SK-N-SH treated with all-trans-retinoic acid at 6 μM for 48 hours (cell line): ENCODE data around the gene PPP2R5B.

Experiments used
- ATAC-seq: fragments of 200-7000 bp; cut with Tn5 transposase; 3 replicates; pipeline ENCODE4 v1.9.1; 2020; ENCODE audit warnings: mild to moderate bottlenecking, moderate library complexity
- ARNTL ChIP-seq: fragments of 450-650 bp; formaldehyde crosslinking; IDR thresholded peaks from 2 replicates; pipeline ENCODE4 v1.5.0; 2020; ENCODE audit warnings: low read depth, mild to moderate bottlenecking, moderate library complexity, borderline replicate concordance
- CSDC2 ChIP-seq: fragments of 250-450 bp; sonication (Bioruptor Pico); IDR thresholded peaks from 2 replicates; pipeline ENCODE4 v1.5.0; 2020; ENCODE audit warnings: mild to moderate bottlenecking, moderate library complexity
- ESRRG ChIP-seq: fragments of 250-450 bp; sonication (Bioruptor Pico); IDR thresholded peaks from 2 replicates; pipeline ENCODE4 v1.6.1; 2021; ENCODE audit warnings: mild to moderate bottlenecking
- GLIS3 ChIP-seq: fragments of 250-450 bp; sonication (Bioruptor Pico); IDR thresholded peaks from 2 replicates; pipeline ENCODE4 v1.5.0; 2020; ENCODE audit warnings: mild to moderate bottlenecking, moderate library complexity
- ISL1 ChIP-seq: fragments of 250-450 bp; sonication (Bioruptor Pico); IDR thresholded peaks from 2 replicates; pipeline ENCODE4 v2.1.2; 2022; ENCODE audit warnings: mild to moderate bottlenecking, moderate library complexity
- OSR1 ChIP-seq: fragments of 250-450 bp; sonication (Bioruptor Pico); IDR thresholded peaks from 2 replicates; pipeline ENCODE4 v1.8.0; 2022; ENCODE audit warnings: moderate library complexity, mild to moderate bottlenecking, inconsistent platforms
- PPARA ChIP-seq: fragments of 250-450 bp; sonication (Bioruptor Pico); IDR thresholded peaks from 2 replicates; pipeline ENCODE4 v1.5.0; 2020; ENCODE audit warnings: mild to moderate bottlenecking, borderline replicate concordance
- TCF4 ChIP-seq: fragments of 250-450 bp; sonication (Bioruptor Pico); IDR thresholded peaks from 2 replicates; pipeline ENCODE4 v1.8.0; 2021; ENCODE audit warnings: mild to moderate bottlenecking, moderate library complexity, borderline replicate concordance
- TOX ChIP-seq: fragments of 250-450 bp; sonication (Bioruptor Pico); IDR thresholded peaks from 2 replicates; pipeline ENCODE4 v1.8.0; 2021; ENCODE audit warnings: mild to moderate bottlenecking, moderate library complexity, borderline replicate concordance
- ZC3H10 ChIP-seq: fragments of 250-450 bp; sonication (Bioruptor Pico); IDR thresholded peaks from 2 replicates; pipeline ENCODE4 v1.5.1; 2021; ENCODE audit warnings: mild to moderate bottlenecking, moderate library complexity
- ZFP3 ChIP-seq: fragments of 250-450 bp; sonication (Bioruptor Pico); IDR thresholded peaks from 2 replicates; pipeline ENCODE4 v1.5.0; 2020; ENCODE audit warnings: mild to moderate bottlenecking, moderate library complexity
- ZFP30 ChIP-seq: fragments of 450-650 bp; formaldehyde crosslinking; IDR thresholded peaks from 2 replicates; pipeline ENCODE4 v1.5.0; 2022; ENCODE audit warnings: mild to moderate bottlenecking, moderate library complexity
- ZNF8 ChIP-seq: fragments of 450-650 bp; formaldehyde crosslinking; IDR thresholded peaks from 2 replicates; pipeline ENCODE4 v1.5.0; 2020; ENCODE audit warnings: mild to moderate bottlenecking, moderate library complexity
- TF ChIP-seq, protein P1 (sequence below): fragments of 250-450 bp; sonication (Bioruptor Pico); IDR thresholded peaks from 2 replicates; pipeline ENCODE4 v1.8.0; 2020; ENCODE audit warnings: mild to moderate bottlenecking, moderate library complexity, borderline replicate concordance
- TF ChIP-seq, protein P2 (sequence below): fragments of 250-450 bp; sonication (Bioruptor Pico); IDR thresholded peaks from 2 replicates; pipeline ENCODE4 v1.5.0; 2020; ENCODE audit warnings: mild to moderate bottlenecking, moderate library complexity
- TF ChIP-seq, protein P3 (sequence below): fragments of 250-450 bp; sonication (Bioruptor Pico); IDR thresholded peaks from 2 replicates; pipeline ENCODE4 v1.5.1; 2021; ENCODE audit warnings: mild to moderate bottlenecking, moderate library complexity
- TF ChIP-seq, protein P4 (sequence below): fragments of 250-450 bp; sonication (Bioruptor Pico); IDR thresholded peaks from 2 replicates; pipeline ENCODE4 v1.5.1; 2020; ENCODE audit warnings: low read depth, mild to moderate bottlenecking, moderate library complexity

PPP2R5B gene

DNA sequence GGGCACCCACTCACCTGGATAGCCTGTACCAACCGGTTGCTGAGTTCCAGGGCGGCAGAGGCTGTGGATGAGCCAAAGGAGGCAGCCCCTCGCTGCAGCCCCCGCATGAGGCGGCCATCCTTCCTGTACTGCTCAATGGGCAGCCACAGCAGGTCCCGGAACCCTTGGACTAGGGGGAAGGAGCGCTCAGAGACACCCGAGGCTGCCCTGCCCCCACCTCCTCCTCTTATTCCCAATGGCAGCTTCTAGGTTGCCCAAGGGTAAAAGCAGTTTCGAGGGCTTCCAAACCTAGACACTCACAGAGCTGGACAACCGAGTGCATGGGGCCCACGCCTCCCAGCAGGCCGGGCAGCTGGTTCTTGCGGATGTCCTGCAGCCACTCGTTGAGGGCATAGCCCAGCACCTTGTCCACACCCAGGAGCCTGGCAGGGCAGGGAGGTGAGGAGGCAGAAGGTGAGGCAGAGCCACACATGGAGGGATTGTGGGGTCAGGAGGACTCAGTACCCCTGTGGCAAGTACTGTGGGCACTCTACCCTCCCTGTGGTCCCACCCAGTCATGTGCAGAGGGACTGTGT lies 28.0 kb upstream of the PPP2R5B start:
- TF ChIP-seq, protein P1, sequence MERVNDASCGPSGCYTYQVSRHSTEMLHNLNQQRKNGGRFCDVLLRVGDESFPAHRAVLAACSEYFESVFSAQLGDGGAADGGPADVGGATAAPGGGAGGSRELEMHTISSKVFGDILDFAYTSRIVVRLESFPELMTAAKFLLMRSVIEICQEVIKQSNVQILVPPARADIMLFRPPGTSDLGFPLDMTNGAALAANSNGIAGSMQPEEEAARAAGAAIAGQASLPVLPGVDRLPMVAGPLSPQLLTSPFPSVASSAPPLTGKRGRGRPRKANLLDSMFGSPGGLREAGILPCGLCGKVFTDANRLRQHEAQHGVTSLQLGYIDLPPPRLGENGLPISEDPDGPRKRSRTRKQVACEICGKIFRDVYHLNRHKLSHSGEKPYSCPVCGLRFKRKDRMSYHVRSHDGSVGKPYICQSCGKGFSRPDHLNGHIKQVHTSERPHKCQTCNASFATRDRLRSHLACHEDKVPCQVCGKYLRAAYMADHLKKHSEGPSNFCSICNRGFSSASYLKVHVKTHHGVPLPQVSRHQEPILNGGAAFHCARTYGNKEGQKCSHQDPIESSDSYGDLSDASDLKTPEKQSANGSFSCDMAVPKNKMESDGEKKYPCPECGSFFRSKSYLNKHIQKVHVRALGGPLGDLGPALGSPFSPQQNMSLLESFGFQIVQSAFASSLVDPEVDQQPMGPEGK = no peak
- TF ChIP-seq, protein P2, sequence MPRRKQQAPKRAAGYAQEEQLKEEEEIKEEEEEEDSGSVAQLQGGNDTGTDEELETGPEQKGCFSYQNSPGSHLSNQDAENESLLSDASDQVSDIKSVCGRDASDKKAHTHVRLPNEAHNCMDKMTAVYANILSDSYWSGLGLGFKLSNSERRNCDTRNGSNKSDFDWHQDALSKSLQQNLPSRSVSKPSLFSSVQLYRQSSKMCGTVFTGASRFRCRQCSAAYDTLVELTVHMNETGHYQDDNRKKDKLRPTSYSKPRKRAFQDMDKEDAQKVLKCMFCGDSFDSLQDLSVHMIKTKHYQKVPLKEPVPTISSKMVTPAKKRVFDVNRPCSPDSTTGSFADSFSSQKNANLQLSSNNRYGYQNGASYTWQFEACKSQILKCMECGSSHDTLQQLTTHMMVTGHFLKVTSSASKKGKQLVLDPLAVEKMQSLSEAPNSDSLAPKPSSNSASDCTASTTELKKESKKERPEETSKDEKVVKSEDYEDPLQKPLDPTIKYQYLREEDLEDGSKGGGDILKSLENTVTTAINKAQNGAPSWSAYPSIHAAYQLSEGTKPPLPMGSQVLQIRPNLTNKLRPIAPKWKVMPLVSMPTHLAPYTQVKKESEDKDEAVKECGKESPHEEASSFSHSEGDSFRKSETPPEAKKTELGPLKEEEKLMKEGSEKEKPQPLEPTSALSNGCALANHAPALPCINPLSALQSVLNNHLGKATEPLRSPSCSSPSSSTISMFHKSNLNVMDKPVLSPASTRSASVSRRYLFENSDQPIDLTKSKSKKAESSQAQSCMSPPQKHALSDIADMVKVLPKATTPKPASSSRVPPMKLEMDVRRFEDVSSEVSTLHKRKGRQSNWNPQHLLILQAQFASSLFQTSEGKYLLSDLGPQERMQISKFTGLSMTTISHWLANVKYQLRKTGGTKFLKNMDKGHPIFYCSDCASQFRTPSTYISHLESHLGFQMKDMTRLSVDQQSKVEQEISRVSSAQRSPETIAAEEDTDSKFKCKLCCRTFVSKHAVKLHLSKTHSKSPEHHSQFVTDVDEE (CRISPR knock-in tag) = no peak
- TF ChIP-seq ISL1 = no peak
- no peak for TF ChIP-seq TOX (CRISPR knock-in tag)
- TF ChIP-seq ARNTL (CRISPR knock-in tag) = no peak
- ATAC-seq = no peak

DNA sequence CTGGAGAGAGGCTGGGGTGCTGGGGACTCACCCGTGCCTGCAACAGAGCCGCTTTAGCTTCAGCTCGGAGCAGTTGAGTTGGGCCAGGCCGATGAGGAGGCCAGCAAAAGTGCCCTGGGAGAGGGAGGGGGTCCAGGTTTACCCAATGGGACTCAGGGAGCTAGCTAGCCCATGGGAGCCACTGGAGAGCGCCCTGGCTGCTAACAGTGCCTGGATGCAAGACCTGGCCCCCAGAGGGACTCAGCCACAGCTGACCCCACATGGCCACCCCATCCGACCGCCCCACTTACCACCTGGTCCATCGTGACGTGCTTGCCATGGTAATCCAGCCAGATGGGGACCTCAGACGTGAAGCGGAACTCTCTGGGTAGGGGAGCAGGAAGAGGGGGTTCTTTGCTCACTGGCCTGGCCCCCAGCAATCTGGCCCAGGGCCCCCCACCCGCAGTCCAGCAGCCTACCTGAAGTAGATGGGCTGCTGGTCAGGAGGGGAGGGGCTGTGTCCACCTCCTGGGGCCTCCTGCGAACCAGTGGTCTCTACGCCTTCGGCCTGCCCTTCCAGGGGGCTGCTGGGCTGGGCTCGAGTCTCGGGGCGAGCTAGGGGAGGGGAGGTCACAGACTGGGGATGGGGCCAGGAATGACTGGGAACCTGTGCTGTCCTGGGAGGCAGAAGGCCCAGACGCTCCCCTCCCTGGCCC lies 27.0 kb upstream of the PPP2R5B start:
- no peak for TF ChIP-seq ZFP30 (CRISPR knock-in tag)
- TF ChIP-seq CSDC2 = no peak
- TF ChIP-seq, protein P3, sequence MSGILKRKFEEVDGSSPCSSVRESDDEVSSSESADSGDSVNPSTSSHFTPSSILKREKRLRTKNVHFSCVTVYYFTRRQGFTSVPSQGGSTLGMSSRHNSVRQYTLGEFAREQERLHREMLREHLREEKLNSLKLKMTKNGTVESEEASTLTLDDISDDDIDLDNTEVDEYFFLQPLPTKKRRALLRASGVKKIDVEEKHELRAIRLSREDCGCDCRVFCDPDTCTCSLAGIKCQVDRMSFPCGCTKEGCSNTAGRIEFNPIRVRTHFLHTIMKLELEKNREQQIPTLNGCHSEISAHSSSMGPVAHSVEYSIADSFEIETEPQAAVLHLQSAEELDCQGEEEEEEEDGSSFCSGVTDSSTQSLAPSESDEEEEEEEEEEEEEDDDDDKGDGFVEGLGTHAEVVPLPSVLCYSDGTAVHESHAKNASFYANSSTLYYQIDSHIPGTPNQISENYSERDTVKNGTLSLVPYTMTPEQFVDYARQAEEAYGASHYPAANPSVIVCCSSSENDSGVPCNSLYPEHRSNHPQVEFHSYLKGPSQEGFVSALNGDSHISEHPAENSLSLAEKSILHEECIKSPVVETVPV = no peak
- TF ChIP-seq ZNF8 = no peak
- TF ChIP-seq, protein P1 = no peak
- no peak for TF ChIP-seq ARNTL (CRISPR knock-in tag)
- TF ChIP-seq, protein P4, sequence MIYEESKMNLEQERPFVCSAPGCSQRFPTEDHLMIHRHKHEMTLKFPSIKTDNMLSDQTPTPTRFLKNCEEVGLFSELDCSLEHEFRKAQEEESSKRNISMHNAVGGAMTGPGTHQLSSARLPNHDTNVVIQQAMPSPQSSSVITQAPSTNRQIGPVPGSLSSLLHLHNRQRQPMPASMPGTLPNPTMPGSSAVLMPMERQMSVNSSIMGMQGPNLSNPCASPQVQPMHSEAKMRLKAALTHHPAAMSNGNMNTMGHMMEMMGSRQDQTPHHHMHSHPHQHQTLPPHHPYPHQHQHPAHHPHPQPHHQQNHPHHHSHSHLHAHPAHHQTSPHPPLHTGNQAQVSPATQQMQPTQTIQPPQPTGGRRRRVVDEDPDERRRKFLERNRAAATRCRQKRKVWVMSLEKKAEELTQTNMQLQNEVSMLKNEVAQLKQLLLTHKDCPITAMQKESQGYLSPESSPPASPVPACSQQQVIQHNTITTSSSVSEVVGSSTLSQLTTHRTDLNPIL (CRISPR knock-in tag) = no peak
- TF ChIP-seq ZFP3 (CRISPR knock-in tag) = no peak
- no peak for TF ChIP-seq TCF4 (CRISPR knock-in tag)
- TF ChIP-seq, all 23 proteins: peak for 0
- no peak for ATAC-seq

DNA sequence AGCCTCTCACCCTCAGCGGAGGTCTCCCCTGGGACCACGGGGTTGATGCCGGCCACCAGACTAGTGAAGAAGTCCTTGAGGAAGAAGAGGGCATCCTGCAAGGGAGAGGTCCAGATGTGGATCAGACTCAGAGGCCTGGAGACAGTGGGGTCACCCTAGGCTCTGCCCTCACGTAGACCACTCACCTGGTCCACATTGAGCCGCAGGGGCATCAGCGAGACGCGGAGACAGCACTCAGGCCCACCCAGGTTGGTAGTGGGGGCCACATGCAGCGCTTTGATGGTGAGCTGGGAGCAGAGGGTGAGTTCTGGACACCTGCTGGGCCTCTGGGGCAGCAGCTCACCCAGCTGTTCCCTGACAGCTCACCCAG lies 26.4 kb upstream of the PPP2R5B start:
- no peak for ATAC-seq
- no peak for TF ChIP-seq CSDC2
- no peak for TF ChIP-seq GLIS3 (CRISPR knock-in tag)
- no peak for TF ChIP-seq OSR1 (CRISPR knock-in tag)
- no peak for TF ChIP-seq ISL1
- TF ChIP-seq ARNTL (CRISPR knock-in tag) = no peak
- TF ChIP-seq, protein P3 = no peak
- TF ChIP-seq TCF4 (CRISPR knock-in tag) = no peak
- TF ChIP-seq, protein P4 (CRISPR knock-in tag) = no peak
- TF ChIP-seq ZC3H10 (CRISPR knock-in tag) = no peak
- TF ChIP-seq PPARA (CRISPR knock-in tag) = no peak
- TF ChIP-seq ESRRG (CRISPR knock-in tag) = no peak
- TF ChIP-seq, protein P2 (CRISPR knock-in tag) = no peak
- TF ChIP-seq, all 23 proteins: peak for 0
